ENCODE measurements around the gene VWA2. TPM values are rescaled to one million over a fixed set of nuclear protein-coding genes. Genes with fewer than 3 reads are reported as not detected.

The VWA2 gene
- total RNA-seq, 4 donors from 2014 or later = 2.5 to 22.6 TPM; not detected in 2

- TF ChIP-seq CTCF (IDR thresholded peaks at IDR 0.05) = no peak
- TF ChIP-seq POLR2A (IDR thresholded peaks at IDR 0.05) = no peak
- Histone ChIP-seq H3K27me3 (no peaks in the 10 kb centered on the region), H3K27ac (peak overlapping the region in 1 of 2 donors; percentile 40), H3K36me3 (no peaks in the 10 kb centered on the region), H3K4me1 (peaks cover 0 to 4% of the 10 kb centered on the region in 2 donors), H3K9me3 (no peaks in the 10 kb centered on the region), H3K4me3 (no peak overlapping the region)
- intact Hi-C loops (cut with DNase I; ENCODE audit: low total_unique reads) = no loop called here
- DNase-seq = no peak
Measured at GRCh38 chr10:114256822-114257221, 17.8 kb downstream of the VWA2 start.

GRCh38 chr10:114257498-114257897 lies 18.4 kb downstream of the VWA2 start:
- intact Hi-C loops (cut with DNase I; ENCODE audit: low total_unique reads) = no loop called here
- Histone ChIP-seq H3K4me1 (peaks cover 0 to 4% of the 10 kb centered on the region in 2 donors), H3K27ac (peak overlapping the region; percentile 17 to 40), H3K9me3 (no peaks in the 10 kb centered on the region), H3K36me3 (no peaks in the 10 kb centered on the region), H3K4me3 (no peak overlapping the region), H3K27me3 (no peaks in the 10 kb centered on the region)
- TF ChIP-seq CTCF (IDR thresholded peaks at IDR 0.05) = no peak
- TF ChIP-seq POLR2A (IDR thresholded peaks at IDR 0.05) = no peak
- DNase-seq = no peak

- Histone ChIP-seq H3K9me3 (no peaks in the 10 kb centered on the region), H3K36me3 (no peaks in the 10 kb centered on the region), H3K4me3 (no peak overlapping the region), H3K27ac (peak overlapping the region; percentile 17 to 40), H3K27me3 (no peaks in the 10 kb centered on the region), H3K4me1 (peaks cover 0 to 4% of the 10 kb centered on the region in 2 donors)
- no peak for DNase-seq
- intact Hi-C loops (cut with DNase I; ENCODE audit: low total_unique reads) = no loop called here
- TF ChIP-seq POLR2A (IDR thresholded peaks at IDR 0.05) = no peak
- TF ChIP-seq CTCF (IDR thresholded peaks at IDR 0.05) = no peak
Measured at GRCh38 chr10:114258274-114258840, 19.3 kb downstream of the VWA2 start.

- no peak for TF ChIP-seq CTCF (IDR thresholded peaks at IDR 0.05)
- TF ChIP-seq POLR2A (IDR thresholded peaks at IDR 0.05) = no peak
Measured at GRCh38 chr10:114259824-114260223, 20.8 kb downstream of the VWA2 start.

GRCh38 chr10:114260366-114260765 lies 21.3 kb downstream of the VWA2 start:
- intact Hi-C loops (cut with DNase I; ENCODE audit: low total_unique reads) = no loop called here
- Histone ChIP-seq H3K4me3 (no peak overlapping the region), H3K27ac (peak overlapping the region; percentile 25 to 50), H3K9me3 (no peaks in the 10 kb centered on the region), H3K27me3 (no peaks in the 10 kb centered on the region), H3K36me3 (no peaks in the 10 kb centered on the region), H3K4me1 (peaks cover 0 to 4% of the 10 kb centered on the region in 2 donors)
- no peak for TF ChIP-seq POLR2A (IDR thresholded peaks at IDR 0.05)
- no peak for TF ChIP-seq CTCF (IDR thresholded peaks at IDR 0.05)
- no peak for DNase-seq

More at GRCh38 chr10:114259824-114260223, 20.8 kb downstream of the VWA2 start:
- intact Hi-C loops (cut with DNase I; ENCODE audit: low total_unique reads) = no loop called here
- no peaks in the 10 kb centered on the region for H3K27me3 ChIP-seq
- H3K9me3 ChIP-seq = no peaks in the 10 kb centered on the region
- H3K4me1 ChIP-seq = peaks cover 0 to 4% of the 10 kb centered on the region in 2 donors
- peak overlapping the region; percentile 25 to 50 for H3K27ac ChIP-seq
- H3K36me3 ChIP-seq = no peaks in the 10 kb centered on the region
- H3K4me3 ChIP-seq = no peak overlapping the region
- peak; percentile 53 to 72 for DNase-seq

Measured in uterus (tissue), 4 donors.